ENCODE measurements around the gene TSPAN32. TPM values are rescaled to one million over a fixed set of nuclear protein-coding genes. Genes with fewer than 3 reads are reported as not detected.
"Not testable (repeated sequence)": the region's sequence is repeated elsewhere in the genome, so short reads cannot be mapped to it uniquely, and the experiment has no call there.

The TSPAN32 gene
- total RNA-seq, 1 experiment from 2014 or later = 0.39 TPM

DNA sequence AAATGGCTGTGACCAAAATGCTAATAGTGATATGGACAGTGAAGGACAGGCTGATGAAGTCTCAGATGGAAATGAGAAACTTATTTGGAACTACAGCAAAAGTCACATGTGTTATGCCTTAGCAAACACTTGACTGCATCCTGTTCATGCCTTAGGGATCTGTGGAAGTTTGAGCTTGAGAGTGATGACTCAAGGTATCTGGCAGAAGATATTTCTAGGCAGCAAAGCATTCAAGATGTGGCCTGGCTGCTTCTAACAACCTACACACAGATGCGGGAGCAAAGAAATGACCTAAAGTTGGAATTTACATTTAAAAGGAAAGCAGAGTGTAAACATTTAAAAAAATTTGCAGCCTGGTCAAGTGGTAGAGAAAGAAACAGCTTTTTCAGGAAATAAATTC, 47.2 kb downstream of the TSPAN32 start:
- Histone ChIP-seq H3K27me3 (replicated peaks) (no peaks in the 10 kb centered on the region), H3K36me3 (no peaks in the 10 kb centered on the region), H3K4me1 (replicated peaks) (no peaks in the 10 kb centered on the region), H3K4me3 (no peak overlapping the region), H3K27ac (no peak overlapping the region), H3K9me3 (replicated peaks) (peaks cover 27% of the 10 kb centered on the region)
- DNase-seq (ENCODE audit: low read depth in 1 of 2, low spot score in 2 of 2) = no peak

DNA sequence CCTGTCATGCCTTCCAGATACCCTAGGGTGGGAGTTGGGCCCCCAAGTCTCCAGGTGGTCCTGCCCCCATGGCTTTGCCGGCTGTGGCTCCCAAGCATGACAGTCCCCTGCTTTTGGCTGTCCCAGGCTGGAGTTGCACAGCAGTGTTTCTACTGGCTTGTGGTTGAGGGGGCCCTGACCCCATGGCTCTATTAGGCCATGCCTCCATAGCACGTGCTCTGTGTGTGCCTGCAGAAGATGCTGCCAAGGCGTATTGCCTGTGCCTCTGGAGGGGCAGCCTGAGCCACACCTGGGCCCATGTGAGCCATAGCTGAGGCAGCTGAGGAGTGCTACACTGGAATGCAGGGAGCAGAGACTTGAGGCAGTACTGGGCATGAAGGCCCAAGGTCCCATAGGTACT, 49.9 kb downstream of the TSPAN32 start:
- Histone ChIP-seq H3K27ac (no peak overlapping the region), H3K9me3 (replicated peaks) (peaks cover 27% of the 10 kb centered on the region), H3K27me3 (replicated peaks) (no peaks in the 10 kb centered on the region), H3K4me3 (no peak overlapping the region), H3K36me3 (no peaks in the 10 kb centered on the region), H3K4me1 (replicated peaks) (no peaks in the 10 kb centered on the region)
- DNase-seq (ENCODE audit: low read depth in 1 of 2, low spot score in 2 of 2) = no peak

GRCh38 chr11:2352420-2352819, 50.6 kb downstream of the TSPAN32 start:
- Histone ChIP-seq H3K27ac (no peak overlapping the region), H3K9me3 (replicated peaks) (peaks cover 21% of the 10 kb centered on the region), H3K4me1 (replicated peaks) (no peaks in the 10 kb centered on the region), H3K36me3 (no peaks in the 10 kb centered on the region), H3K27me3 (replicated peaks) (no peaks in the 10 kb centered on the region), H3K4me3 (no peak overlapping the region)
- DNase-seq (ENCODE audit: low read depth in 1 of 2, low spot score in 2 of 2) = no peak

DNA sequence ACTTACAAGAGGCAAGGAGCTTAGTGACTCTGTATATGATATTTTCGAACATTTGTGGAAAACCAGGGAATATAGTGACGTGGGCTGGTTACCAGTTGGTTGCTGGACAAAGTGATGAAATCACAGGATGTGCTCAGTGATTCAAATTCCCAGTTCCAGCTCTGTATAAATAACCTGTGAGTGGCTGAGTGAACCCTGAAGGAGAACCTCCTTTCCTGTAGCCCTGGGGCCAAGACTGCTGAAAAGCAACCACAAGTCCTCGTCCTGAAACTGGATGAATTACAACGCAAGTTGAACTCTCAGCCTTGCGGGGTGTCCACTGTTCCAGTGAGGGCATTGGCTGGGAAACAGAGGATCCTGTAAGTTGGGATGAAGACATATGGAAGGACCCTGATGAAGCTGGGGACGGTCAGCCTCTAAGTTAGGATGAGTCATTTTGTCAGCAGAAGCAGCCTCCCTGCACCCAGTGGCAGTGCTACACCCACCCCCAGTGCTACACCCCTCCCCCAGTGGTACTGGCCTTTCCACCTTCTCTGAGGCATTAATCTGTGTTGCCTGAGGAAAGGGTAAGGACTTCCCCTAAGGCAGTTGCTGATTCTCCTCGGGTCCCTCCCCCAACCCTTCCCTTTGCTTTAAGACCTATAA, 53.3 kb downstream of the TSPAN32 start:
- no peaks in the 10 kb centered on the region for H3K36me3 ChIP-seq
- no peak for DNase-seq (ENCODE audit: low read depth in 1 of 2, low spot score in 2 of 2)
- peaks cover 2% of the 10 kb centered on the region; the same call in 1 of the 2 replicates for H3K9me3 ChIP-seq (replicated peaks)
- H3K4me3 ChIP-seq = no peak overlapping the region
- H3K4me1 ChIP-seq (replicated peaks) = no peaks in the 10 kb centered on the region
- no peaks in the 10 kb centered on the region for H3K27me3 ChIP-seq (replicated peaks)
- no peak overlapping the region for H3K27ac ChIP-seq

- DNase-seq (ENCODE audit: low read depth in 1 of 2, low spot score in 2 of 2) = no peak
- Histone ChIP-seq H3K36me3 (no peaks in the 10 kb centered on the region), H3K4me3 (no peak overlapping the region), H3K27me3 (replicated peaks) (no peaks in the 10 kb centered on the region), H3K27ac (no peak overlapping the region), H3K9me3 (replicated peaks) (no peaks in the 10 kb centered on the region; the same call in 1 of the 2 replicates), H3K4me1 (replicated peaks) (no peaks in the 10 kb centered on the region)
Observed at GRCh38 chr11:2357246-2357645, 55.4 kb downstream of the TSPAN32 start.

DNA sequence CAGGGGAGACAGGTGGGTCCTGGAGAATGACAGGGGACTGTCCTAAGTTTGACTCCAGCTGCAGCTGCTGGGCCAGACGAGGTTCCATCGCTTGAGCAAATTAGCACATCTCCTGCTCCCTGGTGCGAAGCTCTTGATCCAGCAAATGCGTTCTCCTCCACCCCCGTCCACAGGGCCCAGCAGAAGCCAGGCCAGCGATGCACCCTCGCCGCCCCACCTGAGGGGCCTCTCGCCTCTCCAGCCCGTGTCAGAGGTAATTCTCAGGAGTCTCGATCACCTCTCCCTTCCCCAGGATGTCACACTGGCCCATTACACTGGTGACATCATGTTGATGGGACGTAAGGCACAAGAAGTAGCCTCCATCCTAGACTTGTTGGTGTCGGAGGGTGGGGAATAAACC, 55.8 kb downstream of the TSPAN32 start:
- H3K27me3 ChIP-seq (replicated peaks); H3K4me3 ChIP-seq; H3K4me1 ChIP-seq (replicated peaks); H3K9me3 ChIP-seq (replicated peaks); H3K36me3 ChIP-seq; H3K27ac ChIP-seq; DNase-seq (ENCODE audit: low read depth in 1 of 2, low spot score in 2 of 2): not testable (repeated sequence)

- Histone ChIP-seq H3K9me3 (replicated peaks) (no peaks in the 10 kb centered on the region; the same call in 1 of the 2 replicates), H3K4me1 (replicated peaks) (no peaks in the 10 kb centered on the region), H3K4me3 (no peak overlapping the region), H3K27ac (no peak overlapping the region), H3K27me3 (replicated peaks) (no peaks in the 10 kb centered on the region), H3K36me3 (no peaks in the 10 kb centered on the region)
- DNase-seq (ENCODE audit: low read depth in 1 of 2, low spot score in 2 of 2) = no peak
Observed at GRCh38 chr11:2358754-2359442, 57.1 kb downstream of the TSPAN32 start.

GRCh38 chr11:2359557-2359956, 57.7 kb downstream of the TSPAN32 start:
- no peaks in the 10 kb centered on the region for H3K36me3 ChIP-seq
- H3K27me3 ChIP-seq (replicated peaks) = no peaks in the 10 kb centered on the region
- H3K4me3 ChIP-seq = no peak overlapping the region
- no peak for DNase-seq (ENCODE audit: low read depth in 1 of 2, low spot score in 2 of 2)
- no peak overlapping the region for H3K27ac ChIP-seq
- no peaks in the 10 kb centered on the region for H3K4me1 ChIP-seq (replicated peaks)
- H3K9me3 ChIP-seq (replicated peaks) = no peaks in the 10 kb centered on the region; the same call in 1 of the 2 replicates

- H3K4me1 ChIP-seq (replicated peaks) = no peaks in the 10 kb centered on the region
- no peaks in the 10 kb centered on the region; the same call in 1 of the 2 replicates for H3K9me3 ChIP-seq (replicated peaks)
- no peak for DNase-seq (ENCODE audit: low read depth in 1 of 2, low spot score in 2 of 2)
- no peak overlapping the region for H3K4me3 ChIP-seq
- no peaks in the 10 kb centered on the region for H3K27me3 ChIP-seq (replicated peaks)
- H3K36me3 ChIP-seq = no peaks in the 10 kb centered on the region
- H3K27ac ChIP-seq = no peak overlapping the region
Observed at GRCh38 chr11:2360081-2360642, 58.3 kb downstream of the TSPAN32 start.

DNA sequence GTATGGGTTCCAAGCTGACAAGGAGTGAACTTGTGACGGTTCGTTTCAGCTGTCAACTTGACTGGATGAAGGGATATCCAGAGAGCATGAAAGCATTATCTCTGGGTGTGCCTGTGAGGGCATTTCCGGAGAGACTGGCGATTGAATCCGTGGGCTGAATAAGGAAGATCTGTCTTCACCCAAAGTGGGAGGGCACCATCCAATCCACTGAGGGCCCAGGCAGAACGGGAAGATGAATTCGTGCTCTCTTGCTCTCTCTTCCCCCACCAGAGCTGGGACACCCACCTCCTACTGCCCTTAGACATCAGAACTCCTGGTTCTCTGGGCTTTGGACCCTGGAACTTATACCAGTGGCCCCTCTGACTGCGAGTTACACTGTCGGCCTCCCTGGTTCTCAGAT, 59.8 kb downstream of the TSPAN32 start:
- Histone ChIP-seq H3K27ac (no peak overlapping the region), H3K4me3 (no peak overlapping the region), H3K27me3 (replicated peaks) (no peaks in the 10 kb centered on the region), H3K36me3 (no peaks in the 10 kb centered on the region), H3K4me1 (replicated peaks) (peaks cover 5% of the 10 kb centered on the region; the same call in 1 of the 2 replicates), H3K9me3 (replicated peaks) (no peaks in the 10 kb centered on the region)
- DNase-seq (ENCODE audit: low read depth in 1 of 2, low spot score in 2 of 2) = no peak

DNA sequence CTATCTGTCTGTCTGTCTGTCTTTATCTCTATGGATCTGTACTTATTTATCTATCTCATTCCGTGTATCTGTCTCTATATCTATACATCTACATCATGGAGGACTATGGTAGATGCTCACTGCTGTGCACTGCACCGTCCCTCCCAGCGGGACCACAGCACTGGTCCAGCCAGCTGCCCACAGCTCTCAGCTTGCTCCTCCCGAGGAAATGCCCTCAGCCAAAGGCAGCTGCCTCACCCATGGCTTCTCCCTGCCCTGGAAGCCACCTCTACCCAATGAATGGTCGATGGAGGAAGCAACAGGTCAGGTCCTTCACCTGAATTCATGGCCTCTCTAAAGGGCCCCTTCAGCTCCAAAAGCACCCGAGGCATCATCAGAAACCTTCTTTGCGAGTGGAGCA, 60.6 kb downstream of the TSPAN32 start:
- no peak overlapping the region for H3K27ac ChIP-seq
- H3K36me3 ChIP-seq = no peaks in the 10 kb centered on the region
- no peaks in the 10 kb centered on the region for H3K27me3 ChIP-seq (replicated peaks)
- peaks cover 5% of the 10 kb centered on the region; the same call in 1 of the 2 replicates for H3K4me1 ChIP-seq (replicated peaks)
- H3K4me3 ChIP-seq = no peak overlapping the region
- DNase-seq (ENCODE audit: low read depth in 1 of 2, low spot score in 2 of 2) = no peak
- no peaks in the 10 kb centered on the region for H3K9me3 ChIP-seq (replicated peaks)

DNA sequence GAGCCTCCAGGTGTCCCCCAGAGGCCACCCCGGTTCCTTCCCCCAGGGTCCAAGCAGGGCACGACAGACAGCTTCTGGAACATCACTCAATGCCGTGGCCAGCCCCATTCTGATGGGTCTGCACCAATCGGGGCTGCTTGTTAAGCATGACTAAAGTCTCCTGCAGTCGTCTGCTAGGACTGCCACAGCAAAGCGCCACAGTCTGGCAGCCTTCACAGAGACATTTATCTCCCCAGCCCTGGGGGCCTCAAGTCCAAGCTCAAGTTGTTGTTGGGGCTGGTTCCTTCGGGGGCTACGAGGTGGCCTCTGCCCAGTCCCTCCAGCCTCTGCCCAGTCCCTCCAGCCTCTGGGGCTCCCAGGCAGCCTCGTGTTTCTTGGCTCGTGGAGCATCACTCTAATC, 61.3 kb downstream of the TSPAN32 start:
- no peak overlapping the region for H3K27ac ChIP-seq
- no peaks in the 10 kb centered on the region for H3K27me3 ChIP-seq (replicated peaks)
- no peaks in the 10 kb centered on the region for H3K9me3 ChIP-seq (replicated peaks)
- H3K4me3 ChIP-seq = no peak overlapping the region
- H3K4me1 ChIP-seq (replicated peaks) = peaks cover 5% of the 10 kb centered on the region; the same call in 1 of the 2 replicates
- H3K36me3 ChIP-seq = no peaks in the 10 kb centered on the region
- DNase-seq (ENCODE audit: low read depth in 1 of 2, low spot score in 2 of 2) = no peak

GRCh38 chr11:2363577-2364370, 62.0 kb downstream of the TSPAN32 start:
- Histone ChIP-seq H3K27me3 (replicated peaks) (no peaks in the 10 kb centered on the region), H3K4me3 (no peak overlapping the region), H3K9me3 (replicated peaks) (no peaks in the 10 kb centered on the region), H3K27ac (no peak overlapping the region), H3K36me3 (no peaks in the 10 kb centered on the region), H3K4me1 (replicated peaks) (peaks cover 5% of the 10 kb centered on the region; the same call in 1 of the 2 replicates)
- DNase-seq (ENCODE audit: low read depth in 1 of 2, low spot score in 2 of 2) = no peak

- not testable (repeated sequence) for DNase-seq (ENCODE audit: low read depth in 1 of 2, low spot score in 2 of 2); H3K27me3 ChIP-seq (replicated peaks); H3K4me3 ChIP-seq; H3K36me3 ChIP-seq; H3K27ac ChIP-seq; H3K4me1 ChIP-seq (replicated peaks); H3K9me3 ChIP-seq (replicated peaks)
Observed at GRCh38 chr11:2364386-2364785, 62.6 kb downstream of the TSPAN32 start.

Data from SJSA1 (cell line).